HepG2 (cell line): ENCODE measurements around the gene MSRB3. TPM values are rescaled to one million over a fixed set of nuclear protein-coding genes. Genes with fewer than 3 reads are reported as not detected.

ENCODE experiments used
- BORCS8-MEF2B ChIP-seq: sonication (generic); formaldehyde crosslinking; IDR thresholded peaks from 2 replicates; pipeline ENCODE4 v1.8.0; 2022; ENCODE audit warnings: mild to moderate bottlenecking, missing genetic modification reagents
- ELF4 ChIP-seq: sonication (generic); formaldehyde crosslinking; IDR thresholded peaks from 2 replicates; pipeline ENCODE4 v1.5.0; 2020; ENCODE audit warnings: missing genetic modification reagents, mild to moderate bottlenecking, moderate library complexity, borderline replicate concordance
- GATAD1 ChIP-seq: IDR thresholded peaks from 2 replicates; pipeline ENCODE4 v1.6.1; 2016; ENCODE audit warnings: missing genetic modification reagents, missing compliant biosample characterization
- HOXA7 ChIP-seq: sonication (generic); formaldehyde crosslinking; IDR thresholded peaks from 2 replicates; pipeline ENCODE4 v1.8.1; 2022; ENCODE audit warnings: mild to moderate bottlenecking, missing genetic modification reagents, moderate library complexity
- MIXL1 ChIP-seq: IDR thresholded peaks from 2 replicates; pipeline ENCODE4 v1.6.1; 2016
- NFKBIZ ChIP-seq: IDR thresholded peaks from 2 replicates; pipeline ENCODE4 v1.6.1; 2018; ENCODE audit warnings: missing genetic modification reagents, missing compliant biosample characterization
- RARG ChIP-seq: sonication (generic); formaldehyde crosslinking; IDR thresholded peaks from 2 replicates; pipeline ENCODE4 v1.4.0; 2020; ENCODE audit warnings: low read depth, mild to moderate bottlenecking, missing genetic modification reagents
- RBFOX2 ChIP-seq: fragments of 200-400 bp; formaldehyde crosslinking; IDR thresholded peaks from 2 replicates; pipeline ENCODE4 v1.6.1; 2017; ENCODE audit warnings: low read depth, mild to moderate bottlenecking, low read length
- RFXANK ChIP-seq: IDR thresholded peaks from 2 replicates; pipeline ENCODE4 v1.6.1; 2016
- TBP ChIP-seq: sonication (generic); formaldehyde crosslinking; IDR thresholded peaks from 2 replicates; pipeline ENCODE4 v1.5.0; 2020; ENCODE audit warnings: missing genetic modification reagents
- ZFP41 ChIP-seq: sonication (generic); formaldehyde crosslinking; IDR thresholded peaks from 2 replicates; pipeline ENCODE4 v1.4.0; 2020; ENCODE audit warnings: mild to moderate bottlenecking, missing genetic modification reagents, borderline replicate concordance
- ZFP82 ChIP-seq: sonication (generic); formaldehyde crosslinking; IDR thresholded peaks from 2 replicates; pipeline ENCODE4 v1.5.1; 2020; ENCODE audit warnings: mild to moderate bottlenecking, missing genetic modification reagents, borderline replicate concordance
- ZFP90 ChIP-seq: sonication (generic); formaldehyde crosslinking; IDR thresholded peaks from 2 replicates; pipeline ENCODE4 v1.8.0; 2022; ENCODE audit warnings: missing genetic modification reagents, mild to moderate bottlenecking, inconsistent platforms, borderline replicate concordance
- ZNF44 ChIP-seq: sonication (generic); formaldehyde crosslinking; IDR thresholded peaks from 2 replicates; pipeline ENCODE4 v1.5.1; 2020; ENCODE audit warnings: mild to moderate bottlenecking, missing genetic modification reagents
- ZSCAN29 ChIP-seq: sonication (generic); formaldehyde crosslinking; conservative IDR thresholded peaks from 2 replicates; pipeline ENCODE4 v1.4.0; 2020; ENCODE audit warnings: mild to moderate bottlenecking, missing genetic modification reagents
- polyA plus RNA-seq, 8 experiments: library from polyadenylated mRNA; depleted of rRNA in 3 of 8; stranded (reverse) in 7 of 8; unstranded in 1 of 8; fragments of >200 nt; fragmentation: Illumina TruSeq in 4 of 8; extraction: Trizol in 4 of 8; gene quantifications; 2 replicates each; pipeline versions ENCODE4 v1.2.1 to v1.2.3, GENCODE V29; 2011 to 2016; ENCODE audit warnings: low read depth in 4 of 8, missing spikeins in 1 of 8, mixed read lengths in 1 of 8; ENCODE audit not compliant: insufficient read depth in 1 of 8
- total RNA-seq, 5 experiments: library from RNA; depleted of rRNA; stranded (reverse); fragments of >200 nt; fragmentation: Illumina TruSeq; extraction: Trizol; gene quantifications; 2 replicates each; pipeline ENCODE4 v1.2.3, GENCODE V29; 2016; ENCODE audit warnings: low read depth in 1 of 5
- TF ChIP-seq, protein P1 (sequence below), 2 experiments: fragments of 450-650 bp in 1 of 2; sonication (generic) in 1 of 2; formaldehyde crosslinking in 1 of 2; IDR thresholded peaks; 2 replicates each; pipeline versions ENCODE4 v1.6.1 to v1.8.0; 2016 to 2022; ENCODE audit warnings: antibody characterized with exemption in 1 of 2, mild to moderate bottlenecking in 1 of 2, missing genetic modification reagents in 1 of 2
- TF ChIP-seq, protein P2 (sequence below): sonication (generic); formaldehyde crosslinking; IDR thresholded peaks from 2 replicates; pipeline ENCODE4 v1.8.0; 2022; ENCODE audit warnings: missing genetic modification reagents, mild to moderate bottlenecking, borderline replicate concordance
- TF ChIP-seq, protein P3 (sequence below): sonication (generic); formaldehyde crosslinking; conservative IDR thresholded peaks from 2 replicates; pipeline ENCODE4 v1.8.0; 2022; ENCODE audit warnings: mild to moderate bottlenecking, moderate library complexity, missing genetic modification reagents

The MSRB3 gene
- total and polyA plus RNA-seq, 2 of the 13 experiments (the other 11 are each of a cell fraction or from before 2014, with no cell fraction given), result 1.5 to 1.9 TPM

DNA sequence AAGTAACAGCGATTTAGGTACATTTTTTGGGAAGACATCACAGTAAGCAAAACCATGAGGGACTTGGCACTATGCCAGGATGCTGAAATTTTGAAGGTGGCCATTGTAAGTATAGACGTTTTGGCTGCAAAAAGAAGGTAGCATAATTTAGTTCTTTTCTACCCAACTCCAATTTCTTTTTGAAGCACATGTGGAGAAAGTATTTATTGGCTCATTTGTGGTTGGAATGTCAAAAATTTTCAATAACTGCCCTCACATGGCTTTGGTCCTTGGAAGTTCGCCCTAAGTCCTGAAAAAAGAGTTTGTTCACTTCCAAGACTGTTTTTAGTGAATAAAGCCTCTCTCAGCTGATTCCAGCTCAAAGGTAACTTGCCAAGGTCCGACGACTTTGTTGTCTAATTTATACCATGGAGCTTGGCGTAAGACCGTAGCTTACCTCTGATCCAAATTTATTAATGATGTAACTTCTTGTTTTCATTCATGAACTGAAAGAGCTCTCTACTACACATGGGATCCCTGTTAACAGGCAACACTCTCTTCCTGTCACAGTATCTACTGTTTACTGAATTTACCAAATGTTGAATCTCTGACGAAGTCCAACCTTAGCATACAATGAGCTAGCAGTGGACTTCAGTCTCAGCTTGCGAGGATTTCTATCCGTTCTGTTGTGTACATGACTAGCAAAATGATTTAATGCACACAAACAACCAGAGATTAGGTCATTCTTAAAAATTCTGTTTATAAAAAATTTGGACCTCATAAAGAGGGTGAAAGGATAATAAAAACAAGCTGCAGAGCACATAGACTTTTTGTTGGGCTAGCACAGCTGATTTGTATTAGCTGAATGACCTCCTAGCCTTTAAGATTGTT lies 49.0 kb downstream of the MSRB3 start (continued):
- TF ChIP-seq, protein P1, sequence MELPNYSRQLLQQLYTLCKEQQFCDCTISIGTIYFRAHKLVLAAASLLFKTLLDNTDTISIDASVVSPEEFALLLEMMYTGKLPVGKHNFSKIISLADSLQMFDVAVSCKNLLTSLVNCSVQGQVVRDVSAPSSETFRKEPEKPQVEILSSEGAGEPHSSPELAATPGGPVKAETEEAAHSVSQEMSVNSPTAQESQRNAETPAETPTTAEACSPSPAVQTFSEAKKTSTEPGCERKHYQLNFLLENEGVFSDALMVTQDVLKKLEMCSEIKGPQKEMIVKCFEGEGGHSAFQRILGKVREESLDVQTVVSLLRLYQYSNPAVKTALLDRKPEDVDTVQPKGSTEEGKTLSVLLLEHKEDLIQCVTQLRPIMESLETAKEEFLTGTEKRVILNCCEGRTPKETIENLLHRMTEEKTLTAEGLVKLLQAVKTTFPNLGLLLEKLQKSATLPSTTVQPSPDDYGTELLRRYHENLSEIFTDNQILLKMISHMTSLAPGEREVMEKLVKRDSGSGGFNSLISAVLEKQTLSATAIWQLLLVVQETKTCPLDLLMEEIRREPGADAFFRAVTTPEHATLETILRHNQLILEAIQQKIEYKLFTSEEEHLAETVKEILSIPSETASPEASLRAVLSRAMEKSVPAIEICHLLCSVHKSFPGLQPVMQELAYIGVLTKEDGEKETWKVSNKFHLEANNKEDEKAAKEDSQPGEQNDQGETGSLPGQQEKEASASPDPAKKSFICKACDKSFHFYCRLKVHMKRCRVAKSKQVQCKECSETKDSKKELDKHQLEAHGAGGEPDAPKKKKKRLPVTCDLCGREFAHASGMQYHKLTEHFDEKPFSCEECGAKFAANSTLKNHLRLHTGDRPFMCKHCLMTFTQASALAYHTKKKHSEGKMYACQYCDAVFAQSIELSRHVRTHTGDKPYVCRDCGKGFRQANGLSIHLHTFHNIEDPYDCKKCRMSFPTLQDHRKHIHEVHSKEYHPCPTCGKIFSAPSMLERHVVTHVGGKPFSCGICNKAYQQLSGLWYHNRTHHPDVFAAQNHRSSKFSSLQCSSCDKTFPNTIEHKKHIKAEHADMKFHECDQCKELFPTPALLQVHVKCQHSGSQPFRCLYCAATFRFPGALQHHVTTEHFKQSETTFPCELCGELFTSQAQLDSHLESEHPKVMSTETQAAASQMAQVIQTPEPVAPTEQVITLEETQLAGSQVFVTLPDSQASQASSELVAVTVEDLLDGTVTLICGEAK (IDR thresholded peaks at IDR 0.05), result no peak
- TF ChIP-seq, protein P1 (CRISPR knock-in tag; IDR thresholded peaks at IDR 0.05), result no peak
- TF ChIP-seq ZFP90 (no peak), ZNF44 (CRISPR knock-in tag) (no peak), GATAD1 (no peak), TBP (no peak), ZFP82 (no peak), NFKBIZ (CRISPR knock-in tag) (no peak), MIXL1 (peak; percentile 74; the same call in 1 of the 2 replicates), ELF4 (CRISPR knock-in tag) (no peak), HOXA7 (CRISPR knock-in tag) (no peak), RFXANK (no peak), RBFOX2 (no peak), BORCS8-MEF2B (no peak), ZFP41 (CRISPR knock-in tag) (no peak), ZSCAN29 (CRISPR knock-in tag) (no peak), RARG (CRISPR knock-in tag) (no peak)
- TF ChIP-seq, protein P2, sequence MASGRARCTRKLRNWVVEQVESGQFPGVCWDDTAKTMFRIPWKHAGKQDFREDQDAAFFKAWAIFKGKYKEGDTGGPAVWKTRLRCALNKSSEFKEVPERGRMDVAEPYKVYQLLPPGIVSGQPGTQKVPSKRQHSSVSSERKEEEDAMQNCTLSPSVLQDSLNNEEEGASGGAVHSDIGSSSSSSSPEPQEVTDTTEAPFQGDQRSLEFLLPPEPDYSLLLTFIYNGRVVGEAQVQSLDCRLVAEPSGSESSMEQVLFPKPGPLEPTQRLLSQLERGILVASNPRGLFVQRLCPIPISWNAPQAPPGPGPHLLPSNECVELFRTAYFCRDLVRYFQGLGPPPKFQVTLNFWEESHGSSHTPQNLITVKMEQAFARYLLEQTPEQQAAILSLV, result no peak
- TF ChIP-seq, protein P3, sequence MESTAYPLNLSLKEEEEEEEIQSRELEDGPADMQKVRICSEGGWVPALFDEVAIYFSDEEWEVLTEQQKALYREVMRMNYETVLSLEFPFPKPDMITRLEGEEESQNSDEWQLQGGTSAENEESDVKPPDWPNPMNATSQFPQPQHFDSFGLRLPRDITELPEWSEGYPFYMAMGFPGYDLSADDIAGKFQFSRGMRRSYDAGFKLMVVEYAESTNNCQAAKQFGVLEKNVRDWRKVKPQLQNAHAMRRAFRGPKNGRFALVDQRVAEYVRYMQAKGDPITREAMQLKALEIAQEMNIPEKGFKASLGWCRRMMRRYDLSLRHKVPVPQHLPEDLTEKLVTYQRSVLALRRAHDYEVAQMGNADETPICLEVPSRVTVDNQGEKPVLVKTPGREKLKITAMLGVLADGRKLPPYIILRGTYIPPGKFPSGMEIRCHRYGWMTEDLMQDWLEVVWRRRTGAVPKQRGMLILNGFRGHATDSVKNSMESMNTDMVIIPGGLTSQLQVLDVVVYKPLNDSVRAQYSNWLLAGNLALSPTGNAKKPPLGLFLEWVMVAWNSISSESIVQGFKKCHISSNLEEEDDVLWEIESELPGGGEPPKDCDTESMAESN, result no peak
